H1 (cell line): ENCODE measurements around the gene MTNR1A. TPM values are rescaled to one million over a fixed set of nuclear protein-coding genes. Genes with fewer than 3 reads are reported as not detected.

Experiments
- CTCF ChIA-PET: fragments of 300-600 bp; sonication (Branson Sonifier 250); formaldehyde crosslinking; loops from one replicate; lab custom pipeline; 2021; ENCODE audit not compliant: partially characterized antibody; lab: Charles Lee
- POLR2A ChIA-PET: fragments of 300-600 bp; sonication (Branson Sonifier 250); formaldehyde crosslinking; loops from one replicate; lab custom pipeline; 2021; ENCODE audit warnings: inconsistent platforms; ENCODE audit not compliant: partially characterized antibody; lab: Charles Lee
- DNase-seq, 2 experiments: peaks; one replicate each; pipeline versions ENCODE4 v3.0.0 to v3.0.0-alpha.2; 2010 to 2022; ENCODE audit warnings: low spot score in 2 of 2, low read depth in 1 of 2, mixed read lengths in 1 of 2
- FAIRE-seq: peaks from 2 replicates; lab custom pipeline; 2011; peaks lifted over from hg19 to GRCh38; lab: Jason Lieb, UNC
- H2AFZ ChIP-seq: 2 replicates; pipeline ENCODE4 v1.8.1; 2012; ENCODE audit warnings: low read length, inconsistent platforms
- H2AK5ac ChIP-seq: 2 replicates; pipeline ENCODE4 v1.6.1; 2013; ENCODE audit warnings: low read depth, low read length
- H2BK120ac ChIP-seq: replicated peaks from 2 replicates; pipeline ENCODE3; 2013; ENCODE audit warnings: low read depth, low read length, inconsistent platforms
- H2BK12ac ChIP-seq: 2 replicates; pipeline ENCODE4 v1.6.1; 2013; ENCODE audit warnings: low read depth, low read length
- H2BK15ac ChIP-seq: 2 replicates; pipeline ENCODE4 v1.6.1; 2013; ENCODE audit warnings: low read length
- H2BK20ac ChIP-seq: 2 replicates; pipeline ENCODE4 v1.6.1; 2013; ENCODE audit warnings: low read length
- H2BK5ac ChIP-seq: 2 replicates; pipeline ENCODE4 v1.6.1; 2013; ENCODE audit warnings: low read depth, low read length
- H3K14ac ChIP-seq: 2 replicates; pipeline ENCODE4 v1.6.1; 2013; ENCODE audit warnings: inconsistent platforms; ENCODE audit not compliant: insufficient read length
- H3K18ac ChIP-seq: 2 replicates; pipeline ENCODE4 v1.6.1; 2013; ENCODE audit warnings: low read length; ENCODE audit errors: extremely low read depth
- H3K23ac ChIP-seq: 2 replicates; pipeline ENCODE4 v1.6.1; 2013; ENCODE audit warnings: inconsistent platforms; ENCODE audit not compliant: insufficient read length
- H3K23me2 ChIP-seq: 2 replicates; pipeline ENCODE4 v1.6.1; 2013; ENCODE audit warnings: low read depth, low read length
- H3K27ac ChIP-seq: 2 replicates; pipeline ENCODE4 v1.6.1; 2011; ENCODE audit warnings: low read depth, low read length, inconsistent platforms
- H3K27me3 ChIP-seq, 4 experiments: replicated peaks in 1 of 4; 1 replicate in 1 of 4; 2 replicates in 3 of 4; pipeline versions ENCODE4 v1.6.1 to v1.8.1; 2011 to 2013; ENCODE audit warnings: low read length in 3 of 4, mild to moderate bottlenecking in 3 of 4, inconsistent platforms in 2 of 4, mixed read lengths in 2 of 4, moderate library complexity in 1 of 4; ENCODE audit not compliant: control insufficient read depth in 3 of 4, insufficient read depth in 3 of 4; ENCODE audit errors: extremely low read depth in 1 of 4
- H3K36me3 ChIP-seq, 4 experiments: 2 replicates each; pipeline versions ENCODE4 v1.6.1 to v1.8.1; 2011 to 2013; ENCODE audit warnings: mild to moderate bottlenecking in 4 of 4, low read length in 3 of 4, moderate library complexity in 2 of 4, control low read depth in 1 of 4, inconsistent platforms in 1 of 4; ENCODE audit not compliant: insufficient read depth in 4 of 4, control insufficient read depth in 2 of 4
- H3K4ac ChIP-seq: replicated peaks from 2 replicates; pipeline ENCODE3; 2013; ENCODE audit warnings: low read length, low read depth, mixed read lengths, inconsistent platforms; ENCODE audit not compliant: insufficient read length
- H3K4me1 ChIP-seq, 4 experiments: replicated peaks in 1 of 4; 1 replicate in 1 of 4; 2 replicates in 3 of 4; pipeline versions ENCODE4 v1.6.1 to v1.8.1; 2011 to 2013; ENCODE audit warnings: low read length in 3 of 4, inconsistent platforms in 2 of 4, mixed read lengths in 1 of 4; ENCODE audit not compliant: insufficient read depth in 4 of 4, control insufficient read depth in 3 of 4
- H3K4me2 ChIP-seq, 2 experiments: 2 replicates each; pipeline versions ENCODE4 v1.6.1 to v1.8.1; 2011 to 2013; ENCODE audit warnings: low read depth in 2 of 2, low read length in 2 of 2, control low read depth in 1 of 2, inconsistent platforms in 1 of 2, mild to moderate bottlenecking in 1 of 2; ENCODE audit not compliant: insufficient read depth in 1 of 2
- H3K4me3 ChIP-seq, 4 experiments: fragments of 200-600, 300-600 bp in 1 of 4; sonication (generic), shearing (Covaris generic), sonication (Bioruptor Twin) in 1 of 4; 2 replicates each; pipeline versions ENCODE4 v1.5.1 to v1.8.1; 2011 to 2016; ENCODE audit warnings: low read length in 4 of 4, low read depth in 3 of 4, control low read depth in 2 of 4, inconsistent platforms in 2 of 4, mild to moderate bottlenecking in 2 of 4, mixed read lengths in 1 of 4, moderate library complexity in 1 of 4; ENCODE audit not compliant: insufficient read depth in 2 of 4; ENCODE audit errors: extremely low read depth in 1 of 4
- H3K56ac ChIP-seq: replicated peaks from 2 replicates; pipeline ENCODE3; 2013; ENCODE audit warnings: low read depth, mild to moderate bottlenecking, mixed read lengths, low read length, inconsistent platforms; ENCODE audit not compliant: insufficient read length
- H3K79me1 ChIP-seq: 2 replicates; pipeline ENCODE4 v1.6.1; 2013; ENCODE audit warnings: low read depth, low read length, control low read depth
- H3K79me2 ChIP-seq, 2 experiments: 2 replicates each; pipeline versions ENCODE4 v1.6.1 to v1.8.1; 2012 to 2013; ENCODE audit warnings: low read length in 2 of 2, mild to moderate bottlenecking in 2 of 2, inconsistent platforms in 1 of 2; ENCODE audit not compliant: insufficient read depth in 2 of 2, control insufficient read depth in 1 of 2
- H3K9ac ChIP-seq, 4 experiments: replicated peaks in 1 of 4; 1 replicate in 1 of 4; 2 replicates in 3 of 4; pipeline versions ENCODE4 v1.6.1 to v1.8.1; 2011 to 2013; ENCODE audit warnings: low read depth in 3 of 4, low read length in 3 of 4, control low read depth in 2 of 4, mild to moderate bottlenecking in 2 of 4, moderate library complexity in 2 of 4, inconsistent platforms in 1 of 4; ENCODE audit errors: extremely low read depth in 1 of 4
- H3K9me3 ChIP-seq, 2 experiments: 2 replicates each; pipeline versions ENCODE4 v1.6.1 to v1.8.1; 2012 to 2013; ENCODE audit warnings: mild to moderate bottlenecking in 2 of 2, moderate library complexity in 2 of 2, control low read depth in 1 of 2, inconsistent platforms in 1 of 2, low read depth in 1 of 2, low read length in 1 of 2, mixed read lengths in 1 of 2; ENCODE audit not compliant: insufficient read depth in 2 of 2
- H4K20me1 ChIP-seq, 2 experiments: replicated peaks in 1 of 2; 2 replicates each; pipeline versions ENCODE3 to v1.8.1; 2011 to 2013; ENCODE audit warnings: inconsistent platforms in 2 of 2, low read length in 2 of 2, mild to moderate bottlenecking in 1 of 2; ENCODE audit not compliant: insufficient read depth in 2 of 2, control insufficient read depth in 1 of 2
- H4K5ac ChIP-seq: 2 replicates; pipeline ENCODE4 v1.6.1; 2013; ENCODE audit warnings: low read length, low read depth, mixed read lengths, inconsistent platforms; ENCODE audit not compliant: insufficient read length
- H4K8ac ChIP-seq: 2 replicates; pipeline ENCODE4 v1.8.0; 2013; ENCODE audit warnings: mild to moderate bottlenecking, moderate library complexity, low read length, inconsistent platforms; ENCODE audit not compliant: insufficient read depth; ENCODE audit errors: extremely low read depth
- H4K91ac ChIP-seq: replicated peaks from 2 replicates; pipeline ENCODE3; 2013; ENCODE audit warnings: low read length, mixed read lengths, inconsistent platforms; ENCODE audit not compliant: insufficient read length
- ATF3 ChIP-seq: IDR thresholded peaks from 2 replicates; pipeline ENCODE4 v1.6.1; 2011; ENCODE audit warnings: low read depth, mild to moderate bottlenecking, low read length; ENCODE audit not compliant: insufficient read depth
- BRCA1 ChIP-seq: IDR thresholded peaks from 2 replicates; pipeline ENCODE4 v1.6.1; 2012; ENCODE audit warnings: low read depth, low read length, improper control_type of control experiment
- CEBPB ChIP-seq: IDR thresholded peaks from 2 replicates; pipeline ENCODE4 v1.6.1; 2012; ENCODE audit warnings: low read depth, low read length
- CREB1 ChIP-seq: IDR thresholded peaks from 2 replicates; pipeline ENCODE4 v1.6.1; 2012; ENCODE audit warnings: inconsistent platforms
- EZH2 ChIP-seq: fragments of 200-600 bp; sonication (generic); IDR thresholded peaks from 2 replicates; pipeline ENCODE4 v1.7.1; 2012; ENCODE audit warnings: low read depth, mild to moderate bottlenecking, moderate library complexity, low read length, inconsistent platforms; ENCODE audit not compliant: severe bottlenecking
- GABPA ChIP-seq: IDR thresholded peaks from 2 replicates; pipeline ENCODE4 v1.6.1; 2011; ENCODE audit warnings: mild to moderate bottlenecking, low read length, moderate library complexity, borderline replicate concordance; ENCODE audit not compliant: insufficient read depth
- GTF2F1 ChIP-seq: IDR thresholded peaks from 2 replicates; pipeline ENCODE4 v1.6.1; 2012; ENCODE audit warnings: low read depth, low read length, improper control_type of control experiment, borderline replicate concordance
- KDM1A ChIP-seq: fragments of 200-600, 300-600 bp; sonication (generic); IDR thresholded peaks from 2 replicates; pipeline ENCODE4 v1.7.1; 2016; ENCODE audit warnings: mild to moderate bottlenecking, low read length, borderline replicate concordance
- RFX5 ChIP-seq: IDR thresholded peaks from 2 replicates; pipeline ENCODE4 v1.6.1; 2011; ENCODE audit warnings: low read depth, low read length, improper control_type of control experiment, borderline replicate concordance
- RNF2 ChIP-seq: fragments of 200-900, 300-1000 bp; sonication (generic); IDR thresholded peaks from 2 replicates; pipeline ENCODE4 v1.7.1; 2016; ENCODE audit warnings: borderline replicate concordance, low read depth, mild to moderate bottlenecking, antibody characterized with exemption, low read length; ENCODE audit not compliant: poor library complexity, severe bottlenecking; ENCODE audit errors: missing control alignments
- SAP30 ChIP-seq: fragments of 300-600 bp; sonication (generic); IDR thresholded peaks from 2 replicates; pipeline ENCODE4 v1.7.1; 2012; ENCODE audit warnings: low read length, moderate library complexity, mild to moderate bottlenecking, inconsistent platforms; ENCODE audit not compliant: insufficient read depth, insufficient replicate concordance
- SIRT6 ChIP-seq: IDR thresholded peaks from one replicate; pipeline ENCODE4 v1.7.1; 2012; ENCODE audit warnings: low read length, inconsistent platforms
- WGBS, 2 experiments: shearing (Covaris generic) in 1 of 2; methylation state at CpG; one replicate each; pipeline versions ENCODE4 v1.1.6 to v1.1.7; 2013 to 2015; ENCODE audit warnings: low lambda C conversion rate in 2 of 2, mixed read lengths in 2 of 2, inconsistent platforms in 1 of 2, low coverage in 1 of 2, missing lambda C conversion rate in 1 of 2; ENCODE audit not compliant: insufficient replicate concordance in 2 of 2, insufficient coverage in 1 of 2, insufficient read length in 1 of 2; ENCODE audit errors: extremely low coverage in 1 of 2, missing lambda C conversion rate in 1 of 2; 5-methylcytosine and 5-hydroxymethylcytosine counted together
- polyA plus RNA-seq, 7 experiments: library from polyadenylated mRNA; depleted of rRNA in 3 of 7; stranded (reverse) in 5 of 7; unstranded in 2 of 7; fragments of >200 nt in 5 of 7; fragments of 200-250 nt in 2 of 7; gene quantifications; 1 replicate in 5 of 7; 2 replicates in 1 of 7; 4 replicates in 1 of 7; pipeline versions ENCODE4 v1.2.1 to v1.2.3, GENCODE V29; 2011 to 2013; ENCODE audit warnings: missing spikeins in 2 of 7, mixed read lengths in 2 of 7
- total RNA-seq: library from RNA; stranded (reverse); fragmentation: NEBNext Ultra II Directional; extraction: Animal tissue kit (Norgen Biotek cat#: 25700); gene quantifications from 2 replicates; pipeline ENCODE4 v1.2.1, GENCODE V29; 2021
- TF ChIP-seq, protein P1 (sequence below): IDR thresholded peaks from 2 replicates; pipeline ENCODE4 v1.6.1; 2012; ENCODE audit warnings: inconsistent platforms

The MTNR1A gene
- total and polyA plus RNA-seq, 2 of the 8 experiments (the other 6 are each of a cell fraction or from before 2014, with no cell fraction given), result 0.45 to 1.0 TPM

DNA sequence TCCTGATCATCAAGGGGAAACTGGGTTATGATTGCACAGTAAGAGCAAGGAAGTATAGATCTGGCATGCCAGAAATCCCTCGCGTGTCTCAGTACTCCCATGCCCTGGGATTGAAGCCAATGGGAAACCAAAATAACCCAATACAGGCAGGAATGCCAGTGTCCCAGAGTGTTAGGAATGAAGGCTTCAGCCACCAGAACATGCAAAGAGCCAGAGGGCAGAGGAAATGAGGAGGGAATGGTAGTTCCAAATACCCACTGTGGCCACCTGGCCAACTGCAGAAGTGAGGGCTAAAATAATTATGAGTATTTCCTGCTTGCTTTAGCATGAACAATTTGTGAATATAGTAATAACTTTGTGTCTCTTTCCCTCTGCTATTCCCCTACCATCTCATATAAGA lies 12.2 kb downstream of the MTNR1A start:
- H2BK12ac ChIP-seq, result no peak overlapping the region
- FAIRE-seq, result no peak
- 0 out of 2 replicates have a peak, but pooled peaks cover 2% of the 10 kb centered on the region for H3K23me2 ChIP-seq
- no peak overlapping the region for H3K4me2 ChIP-seq
- no peak overlapping the region for H2AK5ac ChIP-seq
- H2BK20ac ChIP-seq, result no peak overlapping the region
- H3K79me1 ChIP-seq, result no peaks in the 10 kb centered on the region; the same call in 1 of the 2 replicates
- DNase-seq, result no peak
- no peak overlapping the region for H2BK15ac ChIP-seq
- no peaks in the 10 kb centered on the region for H3K4me1 ChIP-seq
- no peak overlapping the region for H3K27ac ChIP-seq
- H4K91ac ChIP-seq, result no peak overlapping the region
- H2BK5ac ChIP-seq, result no peak overlapping the region
- H3K9me3 ChIP-seq, result peaks cover 4 to 5% of the 10 kb centered on the region in 2 experiments; a peak in 3 of 4 replicates
- no peak overlapping the region for H3K18ac ChIP-seq
- H2BK120ac ChIP-seq, result no peak overlapping the region
- H3K4ac ChIP-seq, result no peak overlapping the region
- no peak for TF ChIP-seq BRCA1
- TF ChIP-seq SAP30, result no peak
- no peak for TF ChIP-seq GTF2F1
- no peak for TF ChIP-seq EZH2
- no peak for TF ChIP-seq SIRT6
- no peak for TF ChIP-seq ATF3
- no peak for TF ChIP-seq GABPA
- no peak for TF ChIP-seq RFX5
- no peak for TF ChIP-seq RNF2
- TF ChIP-seq, protein P1, sequence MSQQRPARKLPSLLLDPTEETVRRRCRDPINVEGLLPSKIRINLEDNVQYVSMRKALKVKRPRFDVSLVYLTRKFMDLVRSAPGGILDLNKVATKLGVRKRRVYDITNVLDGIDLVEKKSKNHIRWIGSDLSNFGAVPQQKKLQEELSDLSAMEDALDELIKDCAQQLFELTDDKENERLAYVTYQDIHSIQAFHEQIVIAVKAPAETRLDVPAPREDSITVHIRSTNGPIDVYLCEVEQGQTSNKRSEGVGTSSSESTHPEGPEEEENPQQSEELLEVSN, result no peak
- no peak for TF ChIP-seq CEBPB
- TF ChIP-seq KDM1A, result no peak
- TF ChIP-seq CREB1, result no peak
- H3K4me3 ChIP-seq, result no peak overlapping the region
- no peak overlapping the region for H4K8ac ChIP-seq
- no peaks in the 10 kb centered on the region for H3K79me2 ChIP-seq
- H3K36me3 ChIP-seq, result no peaks in the 10 kb centered on the region
- no peaks in the 10 kb centered on the region; a peak in 1 of 7 replicates for H3K27me3 ChIP-seq
- H3K14ac ChIP-seq, result no peak overlapping the region
- H3K9ac ChIP-seq, result no peak overlapping the region
- CTCF ChIA-PET, result interaction anchor here (1.3 kb wide), 1 partner anchor 12 kb away, joined by 4 read pairs; the partner anchor contains the start of gene MTNR1A
- no peaks in the 10 kb centered on the region for H4K20me1 ChIP-seq
- H3K56ac ChIP-seq, result no peak overlapping the region
- no peak overlapping the region for H3K23ac ChIP-seq
- no peak overlapping the region for H4K5ac ChIP-seq
- WGBS, 2 experiments, result 96% methylated on average over 2 of the region's 2 CpGs; no CpG with 5 or more reads in 1 of the 2 experiments
- POLR2A ChIA-PET, result no interaction called here
- no peak overlapping the region for H2AFZ ChIP-seq
